Measurements from ENCODE around the gene KEAP1. TPM values are rescaled to one million over a fixed set of nuclear protein-coding genes. Genes with fewer than 3 reads are reported as not detected.

KEAP1 gene
- total RNA-seq, 1 donor from 2014 or later: 53.5 TPM

GRCh38 chr19:10521461-10522171 lies 18.5 kb upstream of the KEAP1 start:
- Histone ChIP-seq H3K27me3 (peaks cover 5% of the 10 kb centered on the region), H3K36me3 (no peaks in the 10 kb centered on the region), H3K4me1 (peaks cover 32% of the 10 kb centered on the region), H3K9me3 (no peaks in the 10 kb centered on the region), H3K27ac (no peak overlapping the region), H3K4me3 (no peak overlapping the region)
- TF ChIP-seq CTCF (IDR thresholded peaks at IDR 0.05) (no peak), POLR2A (IDR thresholded peaks at IDR 0.05) (no peak)
- no peak for DNase-seq (ENCODE audit: extremely low spot score in 2 of 2)
- intact Hi-C loops (cut with DNase I): no loop called here

GRCh38 chr19:10520652-10521318 lies 17.6 kb upstream of the KEAP1 start:
- intact Hi-C loops (cut with DNase I): no loop called here
- TF ChIP-seq CTCF (IDR thresholded peaks at IDR 0.05): no peak
- TF ChIP-seq POLR2AphosphoS5 (IDR thresholded peaks at IDR 0.05; ENCODE audit: insufficient read depth in 1 of 2, low read depth in 1 of 2): peak in 1 of 2 donors; percentile 20
- TF ChIP-seq POLR2A (IDR thresholded peaks at IDR 0.05): no peak
- Histone ChIP-seq H3K27ac (no peak overlapping the region), H3K4me1 (peaks cover 32% of the 10 kb centered on the region), H3K36me3 (no peaks in the 10 kb centered on the region), H3K27me3 (peaks cover 5% of the 10 kb centered on the region), H3K9me3 (no peaks in the 10 kb centered on the region), H3K4me3 (no peak overlapping the region)
- no peak for DNase-seq (ENCODE audit: extremely low spot score in 2 of 2)

- H3K27me3 ChIP-seq: peaks cover 5% of the 10 kb centered on the region
- no peaks in the 10 kb centered on the region for H3K9me3 ChIP-seq
- intact Hi-C loops (cut with DNase I): no loop called here
- H3K27ac ChIP-seq: peak overlapping the region; percentile 36
- H3K4me1 ChIP-seq: peaks cover 36% of the 10 kb centered on the region
- no peak for DNase-seq (ENCODE audit: extremely low spot score in 2 of 2)
- no peaks in the 10 kb centered on the region for H3K36me3 ChIP-seq
- no peak overlapping the region for H3K4me3 ChIP-seq
- TF ChIP-seq POLR2A (IDR thresholded peaks at IDR 0.05) (no peak), POLR2AphosphoS5 (IDR thresholded peaks at IDR 0.05; ENCODE audit: insufficient read depth in 1 of 2, low read depth in 1 of 2) (no peak), CTCF (IDR thresholded peaks at IDR 0.05) (no peak)
Observed at GRCh38 chr19:10519421-10519820, 16.3 kb upstream of the KEAP1 start.

GRCh38 chr19:10518444-10519361 lies 15.5 kb upstream of the KEAP1 start:
- Histone ChIP-seq H3K36me3 (no peaks in the 10 kb centered on the region), H3K9me3 (no peaks in the 10 kb centered on the region), H3K27ac (peak overlapping the region; percentile 36), H3K4me3 (no peak overlapping the region), H3K4me1 (peaks cover 41% of the 10 kb centered on the region), H3K27me3 (peaks cover 5% of the 10 kb centered on the region)
- intact Hi-C loops (cut with DNase I): no loop called here
- no peak for TF ChIP-seq POLR2AphosphoS5 (IDR thresholded peaks at IDR 0.05; ENCODE audit: insufficient read depth in 1 of 2, low read depth in 1 of 2)
- TF ChIP-seq CTCF (IDR thresholded peaks at IDR 0.05): no peak
- TF ChIP-seq POLR2A (IDR thresholded peaks at IDR 0.05): no peak
- DNase-seq (ENCODE audit: extremely low spot score in 2 of 2): no peak

Data from vagina (tissue), 2 donors.